Osteocyte (in vitro differentiated cells): ENCODE data around the gene LCOR. TPM values are rescaled to one million over a fixed set of nuclear protein-coding genes. Genes with fewer than 3 reads are reported as not detected.
"Not testable (repeated sequence)": the region's sequence is repeated elsewhere in the genome, so short reads cannot be mapped to it uniquely, and the experiment has no call there.

ENCODE experiments used
- DNase-seq: peaks from one replicate; pipeline ENCODE4 v3.0.0; 2021; ENCODE audit warnings: mixed read lengths; ENCODE audit not compliant: unreplicated experiment; ENCODE audit errors: extremely low spot score
- H3K27ac Mint-ChIP-seq: one replicate; pipeline ENCODE4 v1.8.0; 2021; ENCODE audit warnings: mild to moderate bottlenecking, mixed read lengths; ENCODE audit not compliant: unreplicated experiment
- H3K27me3 Mint-ChIP-seq: one replicate; pipeline ENCODE4 v1.8.0; 2021; ENCODE audit warnings: mixed read lengths; ENCODE audit not compliant: unreplicated experiment
- H3K36me3 Mint-ChIP-seq: one replicate; pipeline ENCODE4 v1.8.0; 2021; ENCODE audit warnings: mixed read lengths; ENCODE audit not compliant: unreplicated experiment
- H3K4me1 Mint-ChIP-seq: one replicate; pipeline ENCODE4 v1.8.0; 2021; ENCODE audit warnings: mixed read lengths; ENCODE audit not compliant: unreplicated experiment
- H3K4me3 Mint-ChIP-seq: one replicate; pipeline ENCODE4 v1.8.0; 2021; ENCODE audit warnings: mild to moderate bottlenecking, moderate library complexity, mixed read lengths; ENCODE audit not compliant: unreplicated experiment
- H3K9me3 Mint-ChIP-seq: one replicate; pipeline ENCODE4 v1.8.0; 2021; ENCODE audit warnings: mixed read lengths; ENCODE audit not compliant: unreplicated experiment
- total RNA-seq: library from RNA; stranded (reverse); gene quantifications from 2 replicates; pipeline ENCODE4 v1.2.1, GENCODE V29; 2021
- TF ChIP-seq, protein P1 (sequence below): fragments of 200-600 bp; sonication (generic); IDR thresholded peaks from 2 replicates; pipeline ENCODE4 v1.5.0; 2021; ENCODE audit warnings: antibody characterized with exemption, mild to moderate bottlenecking, moderate library complexity

The LCOR gene
- total RNA-seq, 1 donor from 2014 or later = 22.6 TPM

DNA sequence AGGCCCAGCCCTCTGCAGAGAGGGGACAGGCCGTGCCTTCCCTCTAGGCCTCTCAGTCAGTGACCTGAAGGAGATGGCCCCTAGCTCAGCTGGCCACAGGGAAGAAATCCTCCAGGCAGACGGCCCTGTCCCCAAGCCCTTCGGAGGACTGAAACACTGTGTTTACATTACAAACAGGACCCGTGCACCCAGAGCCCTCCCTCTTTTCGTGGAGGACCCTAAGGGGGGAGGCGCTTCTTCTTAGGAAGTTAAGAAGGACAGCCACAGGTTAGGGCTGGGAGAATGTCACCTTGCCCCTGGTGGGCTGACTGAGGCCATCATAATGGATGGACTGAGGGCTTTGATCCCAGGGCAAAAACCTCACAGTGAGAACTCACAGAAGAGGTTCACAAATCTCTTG is 198.8 kb downstream of the LCOR start:
- H3K36me3 Mint-ChIP-seq = no peaks in the 10 kb centered on the region
- H3K4me1 Mint-ChIP-seq = peaks cover 5% of the 10 kb centered on the region
- TF ChIP-seq, protein P1, sequence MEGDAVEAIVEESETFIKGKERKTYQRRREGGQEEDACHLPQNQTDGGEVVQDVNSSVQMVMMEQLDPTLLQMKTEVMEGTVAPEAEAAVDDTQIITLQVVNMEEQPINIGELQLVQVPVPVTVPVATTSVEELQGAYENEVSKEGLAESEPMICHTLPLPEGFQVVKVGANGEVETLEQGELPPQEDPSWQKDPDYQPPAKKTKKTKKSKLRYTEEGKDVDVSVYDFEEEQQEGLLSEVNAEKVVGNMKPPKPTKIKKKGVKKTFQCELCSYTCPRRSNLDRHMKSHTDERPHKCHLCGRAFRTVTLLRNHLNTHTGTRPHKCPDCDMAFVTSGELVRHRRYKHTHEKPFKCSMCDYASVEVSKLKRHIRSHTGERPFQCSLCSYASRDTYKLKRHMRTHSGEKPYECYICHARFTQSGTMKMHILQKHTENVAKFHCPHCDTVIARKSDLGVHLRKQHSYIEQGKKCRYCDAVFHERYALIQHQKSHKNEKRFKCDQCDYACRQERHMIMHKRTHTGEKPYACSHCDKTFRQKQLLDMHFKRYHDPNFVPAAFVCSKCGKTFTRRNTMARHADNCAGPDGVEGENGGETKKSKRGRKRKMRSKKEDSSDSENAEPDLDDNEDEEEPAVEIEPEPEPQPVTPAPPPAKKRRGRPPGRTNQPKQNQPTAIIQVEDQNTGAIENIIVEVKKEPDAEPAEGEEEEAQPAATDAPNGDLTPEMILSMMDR = no peak
- H3K4me3 Mint-ChIP-seq = no peak overlapping the region
- no peak overlapping the region for H3K27ac Mint-ChIP-seq
- H3K9me3 Mint-ChIP-seq = no peaks in the 10 kb centered on the region
- DNase-seq = no peak
- H3K27me3 Mint-ChIP-seq = peaks cover 16% of the 10 kb centered on the region

DNA sequence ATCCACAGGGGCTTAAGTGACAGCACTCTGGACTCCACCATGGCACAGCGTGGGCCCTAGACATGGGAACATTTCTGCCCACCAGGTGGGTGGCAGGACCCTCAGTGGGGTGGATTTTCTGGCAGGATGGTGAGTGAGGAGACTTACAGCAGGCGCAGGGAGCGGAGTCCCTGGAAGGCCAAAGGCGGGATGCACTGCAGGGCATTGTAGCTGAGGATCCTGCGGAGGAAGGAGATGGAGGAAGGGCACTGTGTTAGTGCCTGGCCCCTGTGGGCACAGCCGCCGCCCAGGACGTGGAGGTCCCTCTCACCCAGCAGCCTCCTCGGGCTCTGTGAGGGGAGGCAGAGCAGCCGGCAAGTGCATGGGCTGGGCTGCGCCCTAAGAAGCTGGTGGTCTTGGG is 199.4 kb downstream of the LCOR start:
- Mint-ChIP-seq H3K4me1 (peaks cover 5% of the 10 kb centered on the region), H3K36me3 (no peaks in the 10 kb centered on the region), H3K27ac (no peak overlapping the region), H3K4me3 (no peak overlapping the region), H3K9me3 (no peaks in the 10 kb centered on the region), H3K27me3 (peaks cover 21% of the 10 kb centered on the region)
- DNase-seq = no peak
- TF ChIP-seq, protein P1 = no peak

DNA sequence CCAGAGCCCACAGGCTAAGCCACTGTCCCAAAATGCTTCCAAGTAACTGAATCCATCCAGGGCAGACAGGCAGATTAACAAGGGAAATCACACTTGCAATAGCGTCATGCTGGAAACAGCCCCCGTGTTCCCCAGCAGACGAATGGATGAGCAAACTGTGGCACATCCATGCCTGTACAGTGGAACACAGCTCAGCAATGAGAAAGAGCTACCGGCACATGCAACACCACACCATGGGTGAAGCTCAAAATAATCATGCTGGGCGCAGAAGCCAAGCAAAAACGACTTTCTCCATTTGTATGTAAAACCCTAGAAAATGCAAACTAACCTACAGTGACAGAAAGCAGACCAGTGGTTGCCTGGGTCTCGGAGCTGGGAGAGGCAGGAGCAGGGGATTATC is 200.5 kb downstream of the LCOR start:
- TF ChIP-seq, protein P1 = no peak
- no peaks in the 10 kb centered on the region for H3K36me3 Mint-ChIP-seq
- H3K27ac Mint-ChIP-seq = no peak overlapping the region
- DNase-seq = no peak
- H3K27me3 Mint-ChIP-seq = peaks cover 24% of the 10 kb centered on the region
- no peak overlapping the region for H3K4me3 Mint-ChIP-seq
- H3K9me3 Mint-ChIP-seq = no peaks in the 10 kb centered on the region
- H3K4me1 Mint-ChIP-seq = peaks cover 10% of the 10 kb centered on the region

DNA sequence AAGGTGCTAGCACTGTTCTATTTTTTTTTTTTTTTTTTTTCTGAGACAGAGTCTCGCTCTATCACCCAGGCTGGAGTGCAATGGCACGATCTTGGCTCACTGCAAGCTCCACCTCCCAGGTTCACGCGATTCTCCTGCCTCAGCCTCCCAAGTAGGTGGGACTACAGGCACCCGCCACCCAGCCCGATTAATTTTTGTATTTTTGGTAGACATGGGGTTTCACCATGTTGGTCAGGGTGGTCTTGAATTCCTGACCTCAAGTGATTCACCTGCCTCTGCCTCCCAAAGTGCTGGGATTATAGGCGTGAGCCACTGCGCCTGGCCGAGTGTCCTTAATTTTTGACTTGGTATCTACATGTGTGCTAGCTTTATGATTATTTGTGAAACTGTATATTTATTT is 201.7 kb downstream of the LCOR start:
- peaks cover 15% of the 10 kb centered on the region for H3K4me1 Mint-ChIP-seq
- not testable (repeated sequence) for DNase-seq, H3K4me3 Mint-ChIP-seq, H3K27ac Mint-ChIP-seq, H3K9me3 Mint-ChIP-seq, H3K36me3 Mint-ChIP-seq
- H3K27me3 Mint-ChIP-seq = peaks cover 24% of the 10 kb centered on the region

DNA sequence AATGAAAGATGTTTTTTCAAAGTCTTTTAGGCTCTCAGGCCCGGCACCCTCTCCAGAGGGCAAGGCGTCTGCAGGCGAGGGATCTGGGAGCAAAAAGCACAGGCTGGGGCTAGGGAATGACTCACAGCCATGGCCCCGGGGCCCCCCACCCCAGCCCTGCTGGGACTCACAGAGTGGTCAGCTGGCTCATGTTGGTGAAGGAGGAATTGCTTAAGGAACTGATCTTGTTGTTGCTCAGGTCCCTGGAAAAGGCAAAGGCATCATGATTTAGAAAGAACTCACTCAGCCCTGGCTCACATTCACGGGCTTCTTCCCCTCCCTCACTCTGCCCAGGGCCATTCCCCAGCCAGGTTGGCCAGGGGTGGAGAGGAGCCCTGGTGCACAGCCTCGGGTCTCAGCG is 202.2 kb downstream of the LCOR start:
- H3K9me3 Mint-ChIP-seq = no peaks in the 10 kb centered on the region
- TF ChIP-seq, protein P1 = no peak
- H3K4me3 Mint-ChIP-seq = no peak overlapping the region
- H3K36me3 Mint-ChIP-seq = no peaks in the 10 kb centered on the region
- H3K27ac Mint-ChIP-seq = no peak overlapping the region
- no peak for DNase-seq
- peaks cover 24% of the 10 kb centered on the region for H3K27me3 Mint-ChIP-seq
- H3K4me1 Mint-ChIP-seq = peaks cover 15% of the 10 kb centered on the region
